BJ (cell line): ENCODE measurements around the gene POP4. TPM values are rescaled to one million over a fixed set of nuclear protein-coding genes. Genes with fewer than 3 reads are reported as not detected.

Source experiments
- CTCF ChIA-PET: fragments of 350-600 bp; formaldehyde crosslinking; extraction: SDS; loops from one replicate; lab custom pipeline; 2021; ENCODE audit warnings: antibody characterized with exemption, inconsistent platforms; lab: Yijun Ruan, JAX
- POLR2A ChIA-PET: fragments of 300-600 bp; sonication (Branson Sonifier 250); formaldehyde crosslinking; extraction: SDS; loops from one replicate; lab custom pipeline; 2021; ENCODE audit warnings: antibody characterized with exemption; lab: Charles Lee
- DNase-seq: peaks from one replicate; pipeline ENCODE4 v3.0.0-alpha.2; 2011; ENCODE audit warnings: low read depth
- H3K27me3 ChIP-seq: 2 replicates; pipeline ENCODE4 v1.6.0; 2011; ENCODE audit warnings: low read length; ENCODE audit not compliant: control insufficient read depth, insufficient read depth
- H3K36me3 ChIP-seq: 2 replicates; pipeline ENCODE4 v1.5.1; 2011; ENCODE audit warnings: low read length; ENCODE audit not compliant: control insufficient read depth, insufficient read depth
- H3K4me3 ChIP-seq: 2 replicates; pipeline ENCODE4 v1.5.1; 2011; ENCODE audit warnings: low read depth, mild to moderate bottlenecking, control low read depth, low read length
- polyA plus RNA-seq: library from polyadenylated mRNA; depleted of rRNA; stranded (reverse); fragments of >200 nt; gene quantifications from 2 replicates; pipeline ENCODE4 v1.2.3, GENCODE V29; 2011
- TF ChIP-seq, protein P1 (sequence below): IDR thresholded peaks from 2 replicates; pipeline ENCODE4 v1.5.1; 2011; ENCODE audit warnings: low read depth, mild to moderate bottlenecking, control low read depth, inconsistent platforms, low read length, moderate library complexity; ENCODE audit not compliant: insufficient read depth

Gene POP4
- polyA plus RNA-seq, 1 experiment = 55.3 TPM

DNA sequence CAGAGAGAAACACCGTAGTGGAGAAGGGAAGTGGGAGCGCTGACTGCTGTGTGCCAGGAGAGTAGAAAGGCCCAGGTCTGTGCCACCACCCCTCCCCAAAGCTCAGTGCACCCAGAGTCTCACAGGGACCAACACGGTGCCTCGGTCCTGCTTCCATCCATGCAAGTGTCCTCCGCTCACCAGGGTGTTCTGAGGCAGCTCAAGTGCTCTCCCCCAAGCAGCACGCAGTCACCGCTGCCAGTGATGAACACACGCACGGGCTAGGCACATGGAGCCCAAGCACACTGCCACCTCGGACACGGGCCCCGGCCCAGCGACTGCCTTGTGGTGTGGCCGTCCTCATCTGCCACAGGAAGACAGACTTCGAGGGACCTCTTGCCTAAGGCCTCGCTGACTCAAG is 10.5 kb downstream of the POP4 start:
- no peak overlapping the region for H3K4me3 ChIP-seq

DNA sequence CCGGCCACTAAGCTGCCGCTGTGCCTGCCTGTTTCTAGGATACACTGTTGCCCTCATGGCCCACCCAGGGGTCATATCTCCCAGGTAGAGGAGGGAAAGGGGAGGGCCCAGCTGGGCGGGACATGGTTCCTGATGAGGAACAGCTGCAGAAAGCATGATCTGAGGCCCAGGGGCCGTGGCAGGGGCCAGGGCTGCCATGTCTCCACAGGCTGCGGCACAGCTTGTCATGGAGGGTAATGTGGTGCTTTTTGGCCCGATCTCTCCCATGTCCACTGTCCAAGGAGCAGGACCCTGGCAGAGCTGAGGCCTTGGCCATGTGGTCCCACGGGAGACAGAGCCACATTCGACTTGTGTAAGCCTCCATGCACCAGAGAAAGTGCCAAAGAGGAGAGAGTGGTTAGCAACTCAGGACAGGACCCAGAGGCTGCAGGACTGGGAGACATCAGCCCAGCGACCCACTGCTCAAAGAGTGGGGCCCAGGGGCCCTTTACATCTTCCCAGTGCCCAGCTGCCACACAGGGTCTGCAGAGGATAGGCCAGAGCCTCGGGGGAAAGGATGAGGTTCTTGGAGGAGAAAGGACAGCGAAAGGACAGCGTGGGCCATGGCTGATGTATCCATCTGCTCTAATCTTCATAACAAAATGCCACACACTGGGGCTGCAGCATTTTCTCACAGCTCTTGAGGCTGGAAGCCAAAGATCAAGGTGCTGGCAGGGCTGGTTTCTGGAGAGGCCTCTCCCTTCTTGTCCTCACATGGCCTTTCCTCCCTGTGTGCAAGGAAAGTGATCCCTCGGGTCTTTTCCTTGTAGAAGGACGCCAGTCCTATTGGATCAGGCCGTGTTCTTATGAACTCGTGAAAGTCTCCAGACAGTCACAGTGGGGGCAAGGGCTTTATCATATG is 11.5 kb downstream of the POP4 start:
- TF ChIP-seq, protein P1, sequence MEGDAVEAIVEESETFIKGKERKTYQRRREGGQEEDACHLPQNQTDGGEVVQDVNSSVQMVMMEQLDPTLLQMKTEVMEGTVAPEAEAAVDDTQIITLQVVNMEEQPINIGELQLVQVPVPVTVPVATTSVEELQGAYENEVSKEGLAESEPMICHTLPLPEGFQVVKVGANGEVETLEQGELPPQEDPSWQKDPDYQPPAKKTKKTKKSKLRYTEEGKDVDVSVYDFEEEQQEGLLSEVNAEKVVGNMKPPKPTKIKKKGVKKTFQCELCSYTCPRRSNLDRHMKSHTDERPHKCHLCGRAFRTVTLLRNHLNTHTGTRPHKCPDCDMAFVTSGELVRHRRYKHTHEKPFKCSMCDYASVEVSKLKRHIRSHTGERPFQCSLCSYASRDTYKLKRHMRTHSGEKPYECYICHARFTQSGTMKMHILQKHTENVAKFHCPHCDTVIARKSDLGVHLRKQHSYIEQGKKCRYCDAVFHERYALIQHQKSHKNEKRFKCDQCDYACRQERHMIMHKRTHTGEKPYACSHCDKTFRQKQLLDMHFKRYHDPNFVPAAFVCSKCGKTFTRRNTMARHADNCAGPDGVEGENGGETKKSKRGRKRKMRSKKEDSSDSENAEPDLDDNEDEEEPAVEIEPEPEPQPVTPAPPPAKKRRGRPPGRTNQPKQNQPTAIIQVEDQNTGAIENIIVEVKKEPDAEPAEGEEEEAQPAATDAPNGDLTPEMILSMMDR = no peak
- Histone ChIP-seq H3K27me3 (peaks cover 6% of the 10 kb centered on the region; the same call in 1 of the 2 replicates), H3K36me3 (peaks cover 22% of the 10 kb centered on the region), H3K4me3 (no peak overlapping the region)
- no peak for DNase-seq
- POLR2A ChIA-PET = interaction anchor here (0.5 kb wide), 1 partner anchor 227 kb away, joined by 3 read pairs; no protein-coding TSS in a partner anchor
- CTCF ChIA-PET = interaction anchor here (0.8 to 4.5 kb wide), 7 partner anchors 7 to 103 kb away, joined by 3 to 25 read pairs (median 3); partner anchors contain the start of gene PLEKHF1

More for the DNA sequence above, 10.5 kb downstream of the POP4 start:
- Histone ChIP-seq H3K36me3 (peaks cover 30% of the 10 kb centered on the region), H3K27me3 (peaks cover 6% of the 10 kb centered on the region; the same call in 1 of the 2 replicates)
- POLR2A ChIA-PET = no interaction called here
- CTCF ChIA-PET = interaction anchor here (1.0 to 2.6 kb wide), 3 partner anchors 11 to 104 kb away, joined by 3 to 7 read pairs (median 3); no protein-coding TSS in a partner anchor
- no peak for DNase-seq
- TF ChIP-seq, protein P1 = no peak

DNA sequence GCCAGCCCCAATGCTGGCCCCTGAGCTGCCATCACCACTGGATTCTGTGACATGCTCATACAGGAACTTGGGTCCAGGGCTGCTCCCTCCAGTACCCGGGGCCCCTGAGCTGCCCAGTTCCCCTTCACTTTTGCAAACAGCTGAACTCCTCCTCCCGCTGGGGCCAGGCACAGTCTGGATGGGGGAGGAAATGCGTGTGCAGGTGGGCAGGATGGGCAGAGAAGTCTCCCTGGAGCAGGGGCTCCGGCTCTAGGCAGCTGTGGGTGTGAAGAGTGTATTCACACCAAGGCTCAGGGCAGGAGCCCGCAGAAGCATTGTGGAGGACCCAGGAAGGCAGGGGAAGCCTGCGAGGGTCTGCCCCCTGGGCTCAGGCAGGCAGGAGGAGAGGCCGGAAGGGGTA is 12.4 kb downstream of the POP4 start:
- Histone ChIP-seq H3K4me3 (no peak overlapping the region), H3K27me3 (peaks cover 6% of the 10 kb centered on the region; the same call in 1 of the 2 replicates), H3K36me3 (peaks cover 16% of the 10 kb centered on the region)
- DNase-seq = no peak
- TF ChIP-seq, protein P1 = no peak
- ChIA-PET POLR2A (no interaction called here), CTCF (interaction anchor here (1.2 to 4.5 kb wide), 3 partner anchors 8 to 47 kb away, joined by 3 to 25 read pairs (median 4); partner anchors contain the start of gene PLEKHF1)

DNA sequence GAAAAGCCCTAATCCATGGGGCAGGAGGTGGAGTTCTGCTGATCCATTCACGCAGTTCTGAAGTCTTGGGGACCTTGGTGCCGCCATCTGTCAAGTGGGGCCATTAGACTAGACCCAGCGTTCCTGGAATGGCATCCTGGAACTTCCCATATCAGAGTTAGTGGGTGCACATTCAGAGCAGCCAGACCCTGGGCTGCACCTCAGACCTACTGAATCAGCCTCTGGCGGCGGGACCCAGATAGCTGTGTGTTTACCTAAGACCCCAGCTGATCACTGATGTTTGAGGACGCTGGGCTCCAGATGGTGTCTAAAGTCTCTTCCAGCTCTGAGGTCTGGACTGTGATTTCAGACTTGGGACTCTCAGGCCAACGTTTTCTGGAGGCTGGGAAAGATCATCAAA is 12.8 kb downstream of the POP4 start:
- no peak for DNase-seq
- H3K4me3 ChIP-seq = no peak overlapping the region
- POLR2A ChIA-PET = no interaction called here
- TF ChIP-seq, protein P1 = no peak
- peaks cover 11% of the 10 kb centered on the region for H3K36me3 ChIP-seq
- CTCF ChIA-PET = interaction anchor here (1.2 to 4.5 kb wide), 5 partner anchors 9 to 98 kb away, joined by 3 to 25 read pairs (median 4); partner anchors contain the start of genes PLEKHF1 and POP4
- peaks cover 6% of the 10 kb centered on the region; the same call in 1 of the 2 replicates for H3K27me3 ChIP-seq

DNA sequence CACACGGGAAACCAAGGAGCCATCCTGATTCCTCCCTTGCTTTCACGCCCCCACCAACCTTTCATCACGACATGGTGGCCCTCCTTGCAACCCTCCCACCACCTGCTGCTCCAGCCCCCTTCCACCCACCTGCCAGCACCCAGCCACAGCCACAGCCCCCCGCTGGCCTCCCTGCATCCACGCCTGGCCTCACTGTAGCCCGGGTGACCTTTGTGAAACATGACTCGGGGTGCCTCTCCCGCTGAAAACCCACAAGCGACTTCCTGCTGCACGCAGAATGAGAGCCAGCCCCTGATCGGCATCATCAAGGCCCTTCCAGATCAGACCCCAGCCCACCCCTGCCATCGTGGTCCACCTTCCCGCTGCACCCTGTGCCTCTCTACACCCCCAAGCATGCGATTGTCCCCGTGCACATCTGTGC is 14.9 kb downstream of the POP4 start:
- H3K36me3 ChIP-seq = peaks cover 4% of the 10 kb centered on the region
- CTCF ChIA-PET = interaction anchor here (1.1 to 4.5 kb wide), 4 partner anchors 11 to 96 kb away, joined by 3 to 25 read pairs (median 5); no protein-coding TSS in a partner anchor
- no peak for DNase-seq
- H3K27me3 ChIP-seq = peaks cover 6% of the 10 kb centered on the region; the same call in 1 of the 2 replicates
- POLR2A ChIA-PET = no interaction called here
- TF ChIP-seq, protein P1 = no peak
- no peak overlapping the region for H3K4me3 ChIP-seq
